HepG2 (cell line): ENCODE results near the gene CRYAA. TPM values are rescaled to one million over a fixed set of nuclear protein-coding genes. Genes with fewer than 3 reads are reported as not detected.
A peak's percentile ranks its signal among the peaks of the same experiment; 100 is the strongest.

Experiments
- JUND ChIP-seq: sonication (generic); formaldehyde crosslinking; IDR thresholded peaks from 2 replicates; pipeline ENCODE4 v1.8.0; 2022; ENCODE audit warnings: mild to moderate bottlenecking, missing genetic modification reagents
- MXD4 ChIP-seq: IDR thresholded peaks from 2 replicates; pipeline ENCODE4 v1.6.1; 2016; ENCODE audit warnings: mild to moderate bottlenecking, missing biosample characterization, missing genetic modification reagents
- MXI1 ChIP-seq: IDR thresholded peaks from 3 replicates; pipeline ENCODE4 v1.6.1; 2012; ENCODE audit warnings: low read depth, low read length, inconsistent platforms, borderline replicate concordance
- PAX8 ChIP-seq: sonication (generic); formaldehyde crosslinking; IDR thresholded peaks from 2 replicates; pipeline ENCODE4 v1.8.0; 2022; ENCODE audit warnings: mild to moderate bottlenecking, missing genetic modification reagents, borderline replicate concordance
- RXRA ChIP-seq: sonication (generic); formaldehyde crosslinking; IDR thresholded peaks from 2 replicates; pipeline ENCODE4 v1.5.1; 2020; ENCODE audit warnings: missing genetic modification reagents
- SMAD1 ChIP-seq: sonication (generic); formaldehyde crosslinking; IDR thresholded peaks from 2 replicates; pipeline ENCODE4 v1.4.0; 2020; ENCODE audit warnings: missing genetic modification reagents, low read depth, mild to moderate bottlenecking, borderline replicate concordance
- ZNF124 ChIP-seq: sonication (generic); formaldehyde crosslinking; IDR thresholded peaks from 2 replicates; pipeline ENCODE4 v1.4.0; 2020; ENCODE audit warnings: missing genetic modification reagents
- ZNF274 ChIP-seq: sonication (generic); formaldehyde crosslinking; IDR thresholded peaks from 2 replicates; pipeline ENCODE4 v1.5.1; 2020; ENCODE audit warnings: mild to moderate bottlenecking, missing genetic modification reagents
- ZNF567 ChIP-seq: sonication (generic); formaldehyde crosslinking; IDR thresholded peaks from 2 replicates; pipeline ENCODE4 v1.8.1; 2023; ENCODE audit warnings: mild to moderate bottlenecking, missing genetic modification reagents, borderline replicate concordance
- ZNF615 ChIP-seq: sonication (generic); formaldehyde crosslinking; IDR thresholded peaks from 2 replicates; pipeline ENCODE4 v1.5.0; 2020; ENCODE audit warnings: mild to moderate bottlenecking, missing genetic modification reagents, borderline replicate concordance
- ZNF7 ChIP-seq: IDR thresholded peaks from 2 replicates; pipeline ENCODE4 v1.6.1; 2016; ENCODE audit warnings: missing biosample characterization, missing genetic modification reagents
- polyA plus RNA-seq, 8 experiments: library from polyadenylated mRNA; depleted of rRNA in 3 of 8; stranded (reverse) in 7 of 8; unstranded in 1 of 8; fragments of >200 nt; fragmentation: Illumina TruSeq in 4 of 8; extraction: Trizol in 4 of 8; gene quantifications; 2 replicates each; pipeline versions ENCODE4 v1.2.1 to v1.2.3, GENCODE V29; 2011 to 2016; ENCODE audit warnings: low read depth in 4 of 8, missing spikeins in 1 of 8, mixed read lengths in 1 of 8; ENCODE audit not compliant: insufficient read depth in 1 of 8
- total RNA-seq, 5 experiments: library from RNA; depleted of rRNA; stranded (reverse); fragments of >200 nt; fragmentation: Illumina TruSeq; extraction: Trizol; gene quantifications; 2 replicates each; pipeline ENCODE4 v1.2.3, GENCODE V29; 2016; ENCODE audit warnings: low read depth in 1 of 5
- TF ChIP-seq, protein P1 (sequence below): sonication (generic); formaldehyde crosslinking; IDR thresholded peaks from 2 replicates; pipeline ENCODE4 v1.5.0; 2020; ENCODE audit warnings: mild to moderate bottlenecking, missing genetic modification reagents, borderline replicate concordance
- TF ChIP-seq, protein P2 (sequence below): sonication (generic); formaldehyde crosslinking; IDR thresholded peaks from 2 replicates; pipeline ENCODE4 v1.4.0; 2020; ENCODE audit warnings: mild to moderate bottlenecking, missing genetic modification reagents
- TF ChIP-seq, protein P3 (sequence below): sonication (generic); formaldehyde crosslinking; IDR thresholded peaks from 2 replicates; pipeline ENCODE4; 2020; ENCODE audit warnings: missing genetic modification reagents, mild to moderate bottlenecking, borderline replicate concordance
- TF ChIP-seq, protein P4 (sequence below): sonication (generic); formaldehyde crosslinking; IDR thresholded peaks from 2 replicates; pipeline ENCODE4 v1.5.1; 2020; ENCODE audit warnings: missing genetic modification reagents, mild to moderate bottlenecking, borderline replicate concordance
- TF ChIP-seq, protein P5 (sequence below): sonication (generic); formaldehyde crosslinking; IDR thresholded peaks from 2 replicates; pipeline ENCODE4 v1.8.0; 2022; ENCODE audit warnings: missing genetic modification reagents, mild to moderate bottlenecking, moderate library complexity, borderline replicate concordance

The CRYAA gene
- total and polyA plus RNA-seq, 2 of the 13 experiments (the other 11 are each of a cell fraction or from before 2014, with no cell fraction given) = 5.6 to 8.6 TPM

DNA sequence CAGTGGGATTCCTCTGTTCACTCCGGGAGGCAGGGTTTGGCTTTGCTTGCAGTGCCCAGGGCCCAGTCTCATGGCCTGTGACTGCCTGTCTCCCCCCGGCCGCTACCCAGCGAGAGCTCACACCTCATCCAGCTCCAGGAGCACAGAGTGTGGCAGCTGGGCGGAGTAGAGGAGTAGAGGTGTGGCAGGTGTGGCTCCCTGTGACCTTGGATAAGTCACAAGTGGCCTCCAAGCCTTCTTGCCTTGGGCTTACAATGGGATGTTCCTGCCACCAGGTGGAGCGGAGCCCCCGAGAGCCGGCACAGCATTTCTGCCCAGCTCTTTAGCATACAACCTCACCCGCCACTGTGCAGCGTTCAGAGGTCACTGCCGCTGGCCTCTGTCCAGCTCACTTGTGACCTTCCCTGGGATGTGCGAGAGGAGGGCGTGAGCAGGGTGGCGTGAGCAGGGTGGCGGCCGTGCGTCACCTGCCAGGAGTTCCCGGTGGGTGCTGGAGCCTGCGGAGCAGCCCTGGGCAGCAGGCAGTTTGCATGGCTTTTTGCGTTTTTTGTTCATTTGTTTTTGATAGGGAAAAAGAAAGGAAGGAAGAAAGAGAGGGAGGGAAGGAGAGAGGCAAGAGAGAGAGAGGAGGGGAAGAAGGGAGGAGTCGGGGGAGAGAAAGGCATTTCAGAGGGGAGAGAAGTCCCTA, 42.4 kb downstream of the CRYAA start (continued):
- TF ChIP-seq, protein P1, sequence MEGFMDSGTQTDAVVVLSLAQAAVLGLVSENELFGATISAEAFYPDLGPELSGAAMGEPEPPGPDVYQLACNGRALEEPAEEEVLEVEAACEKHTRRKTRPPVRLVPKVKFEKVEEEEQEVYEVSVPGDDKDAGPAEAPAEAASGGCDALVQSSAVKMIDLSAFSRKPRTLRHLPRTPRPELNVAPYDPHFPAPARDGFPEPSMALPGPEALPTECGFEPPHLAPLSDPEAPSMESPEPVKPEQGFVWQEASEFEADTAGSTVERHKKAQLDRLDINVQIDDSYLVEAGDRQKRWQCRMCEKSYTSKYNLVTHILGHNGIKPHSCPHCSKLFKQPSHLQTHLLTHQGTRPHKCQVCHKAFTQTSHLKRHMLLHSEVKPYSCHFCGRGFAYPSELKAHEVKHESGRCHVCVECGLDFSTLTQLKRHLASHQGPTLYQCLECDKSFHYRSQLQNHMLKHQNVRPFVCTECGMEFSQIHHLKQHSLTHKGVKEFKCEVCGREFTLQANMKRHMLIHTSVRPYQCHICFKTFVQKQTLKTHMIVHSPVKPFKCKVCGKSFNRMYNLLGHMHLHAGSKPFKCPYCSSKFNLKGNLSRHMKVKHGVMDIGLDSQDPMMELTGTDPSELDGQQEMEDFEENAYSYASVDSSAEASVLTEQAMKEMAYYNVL = peak; percentile 92
- TF ChIP-seq JUND (no peak; the same call in 1 of the 2 replicates), ZNF124 (peak; percentile 36; the same call in 1 of the 2 replicates), RXRA (CRISPR knock-in tag) (peak; percentile 87), PAX8 (CRISPR knock-in tag) (no peak), MXI1 (peak; percentile 47; the same call in 1 of the 3 replicates), ZNF274 (CRISPR knock-in tag) (0 out of 2 replicates have a peak, but pooled peaks have one; percentile 12), ZNF615 (CRISPR knock-in tag) (no peak), MXD4 (peak; percentile 63; the same call in 1 of the 2 replicates), SMAD1 (CRISPR knock-in tag) (no peak), ZNF567 (CRISPR knock-in tag) (0 out of 2 replicates have a peak, but pooled peaks have one; percentile 40), ZNF7 (CRISPR knock-in tag) (no peak)
- TF ChIP-seq, protein P2, sequence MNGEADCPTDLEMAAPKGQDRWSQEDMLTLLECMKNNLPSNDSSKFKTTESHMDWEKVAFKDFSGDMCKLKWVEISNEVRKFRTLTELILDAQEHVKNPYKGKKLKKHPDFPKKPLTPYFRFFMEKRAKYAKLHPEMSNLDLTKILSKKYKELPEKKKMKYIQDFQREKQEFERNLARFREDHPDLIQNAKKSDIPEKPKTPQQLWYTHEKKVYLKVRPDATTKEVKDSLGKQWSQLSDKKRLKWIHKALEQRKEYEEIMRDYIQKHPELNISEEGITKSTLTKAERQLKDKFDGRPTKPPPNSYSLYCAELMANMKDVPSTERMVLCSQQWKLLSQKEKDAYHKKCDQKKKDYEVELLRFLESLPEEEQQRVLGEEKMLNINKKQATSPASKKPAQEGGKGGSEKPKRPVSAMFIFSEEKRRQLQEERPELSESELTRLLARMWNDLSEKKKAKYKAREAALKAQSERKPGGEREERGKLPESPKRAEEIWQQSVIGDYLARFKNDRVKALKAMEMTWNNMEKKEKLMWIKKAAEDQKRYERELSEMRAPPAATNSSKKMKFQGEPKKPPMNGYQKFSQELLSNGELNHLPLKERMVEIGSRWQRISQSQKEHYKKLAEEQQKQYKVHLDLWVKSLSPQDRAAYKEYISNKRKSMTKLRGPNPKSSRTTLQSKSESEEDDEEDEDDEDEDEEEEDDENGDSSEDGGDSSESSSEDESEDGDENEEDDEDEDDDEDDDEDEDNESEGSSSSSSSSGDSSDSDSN (CRISPR knock-in tag) = peak; percentile 70; the same call in 1 of the 2 replicates
- TF ChIP-seq, protein P3, sequence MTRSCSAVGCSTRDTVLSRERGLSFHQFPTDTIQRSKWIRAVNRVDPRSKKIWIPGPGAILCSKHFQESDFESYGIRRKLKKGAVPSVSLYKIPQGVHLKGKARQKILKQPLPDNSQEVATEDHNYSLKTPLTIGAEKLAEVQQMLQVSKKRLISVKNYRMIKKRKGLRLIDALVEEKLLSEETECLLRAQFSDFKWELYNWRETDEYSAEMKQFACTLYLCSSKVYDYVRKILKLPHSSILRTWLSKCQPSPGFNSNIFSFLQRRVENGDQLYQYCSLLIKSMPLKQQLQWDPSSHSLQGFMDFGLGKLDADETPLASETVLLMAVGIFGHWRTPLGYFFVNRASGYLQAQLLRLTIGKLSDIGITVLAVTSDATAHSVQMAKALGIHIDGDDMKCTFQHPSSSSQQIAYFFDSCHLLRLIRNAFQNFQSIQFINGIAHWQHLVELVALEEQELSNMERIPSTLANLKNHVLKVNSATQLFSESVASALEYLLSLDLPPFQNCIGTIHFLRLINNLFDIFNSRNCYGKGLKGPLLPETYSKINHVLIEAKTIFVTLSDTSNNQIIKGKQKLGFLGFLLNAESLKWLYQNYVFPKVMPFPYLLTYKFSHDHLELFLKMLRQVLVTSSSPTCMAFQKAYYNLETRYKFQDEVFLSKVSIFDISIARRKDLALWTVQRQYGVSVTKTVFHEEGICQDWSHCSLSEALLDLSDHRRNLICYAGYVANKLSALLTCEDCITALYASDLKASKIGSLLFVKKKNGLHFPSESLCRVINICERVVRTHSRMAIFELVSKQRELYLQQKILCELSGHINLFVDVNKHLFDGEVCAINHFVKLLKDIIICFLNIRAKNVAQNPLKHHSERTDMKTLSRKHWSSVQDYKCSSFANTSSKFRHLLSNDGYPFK (CRISPR knock-in tag) = 0 out of 2 replicates have a peak, but pooled peaks have one; percentile 25
- TF ChIP-seq, protein P4, sequence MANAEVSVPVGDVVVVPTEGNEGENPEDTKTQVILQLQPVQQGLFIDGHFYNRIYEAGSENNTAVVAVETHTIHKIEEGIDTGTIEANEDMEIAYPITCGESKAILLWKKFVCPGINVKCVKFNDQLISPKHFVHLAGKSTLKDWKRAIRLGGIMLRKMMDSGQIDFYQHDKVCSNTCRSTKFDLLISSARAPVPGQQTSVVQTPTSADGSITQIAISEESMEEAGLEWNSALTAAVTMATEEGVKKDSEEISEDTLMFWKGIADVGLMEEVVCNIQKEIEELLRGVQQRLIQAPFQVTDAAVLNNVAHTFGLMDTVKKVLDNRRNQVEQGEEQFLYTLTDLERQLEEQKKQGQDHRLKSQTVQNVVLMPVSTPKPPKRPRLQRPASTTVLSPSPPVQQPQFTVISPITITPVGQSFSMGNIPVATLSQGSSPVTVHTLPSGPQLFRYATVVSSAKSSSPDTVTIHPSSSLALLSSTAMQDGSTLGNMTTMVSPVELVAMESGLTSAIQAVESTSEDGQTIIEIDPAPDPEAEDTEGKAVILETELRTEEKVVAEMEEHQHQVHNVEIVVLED (CRISPR knock-in tag) = peak; percentile 67; the same call in 1 of the 2 replicates
- TF ChIP-seq, protein P5, sequence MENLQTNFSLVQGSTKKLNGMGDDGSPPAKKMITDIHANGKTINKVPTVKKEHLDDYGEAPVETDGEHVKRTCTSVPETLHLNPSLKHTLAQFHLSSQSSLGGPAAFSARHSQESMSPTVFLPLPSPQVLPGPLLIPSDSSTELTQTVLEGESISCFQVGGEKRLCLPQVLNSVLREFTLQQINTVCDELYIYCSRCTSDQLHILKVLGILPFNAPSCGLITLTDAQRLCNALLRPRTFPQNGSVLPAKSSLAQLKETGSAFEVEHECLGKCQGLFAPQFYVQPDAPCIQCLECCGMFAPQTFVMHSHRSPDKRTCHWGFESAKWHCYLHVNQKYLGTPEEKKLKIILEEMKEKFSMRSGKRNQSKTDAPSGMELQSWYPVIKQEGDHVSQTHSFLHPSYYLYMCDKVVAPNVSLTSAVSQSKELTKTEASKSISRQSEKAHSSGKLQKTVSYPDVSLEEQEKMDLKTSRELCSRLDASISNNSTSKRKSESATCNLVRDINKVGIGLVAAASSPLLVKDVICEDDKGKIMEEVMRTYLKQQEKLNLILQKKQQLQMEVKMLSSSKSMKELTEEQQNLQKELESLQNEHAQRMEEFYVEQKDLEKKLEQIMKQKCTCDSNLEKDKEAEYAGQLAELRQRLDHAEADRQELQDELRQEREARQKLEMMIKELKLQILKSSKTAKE = peak; percentile 72; the same call in 1 of the 2 replicates
